ENCODE measurements around the gene NUDT6.

Gene NUDT6, protein sequence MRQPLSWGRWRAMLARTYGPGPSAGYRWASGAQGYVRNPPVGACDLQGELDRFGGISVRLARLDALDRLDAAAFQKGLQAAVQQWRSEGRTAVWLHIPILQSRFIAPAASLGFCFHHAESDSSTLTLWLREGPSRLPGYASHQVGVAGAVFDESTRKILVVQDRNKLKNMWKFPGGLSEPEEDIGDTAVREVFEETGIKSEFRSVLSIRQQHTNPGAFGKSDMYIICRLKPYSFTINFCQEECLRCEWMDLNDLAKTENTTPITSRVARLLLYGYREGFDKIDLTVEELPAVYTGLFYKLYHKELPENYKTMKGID

DNA sequence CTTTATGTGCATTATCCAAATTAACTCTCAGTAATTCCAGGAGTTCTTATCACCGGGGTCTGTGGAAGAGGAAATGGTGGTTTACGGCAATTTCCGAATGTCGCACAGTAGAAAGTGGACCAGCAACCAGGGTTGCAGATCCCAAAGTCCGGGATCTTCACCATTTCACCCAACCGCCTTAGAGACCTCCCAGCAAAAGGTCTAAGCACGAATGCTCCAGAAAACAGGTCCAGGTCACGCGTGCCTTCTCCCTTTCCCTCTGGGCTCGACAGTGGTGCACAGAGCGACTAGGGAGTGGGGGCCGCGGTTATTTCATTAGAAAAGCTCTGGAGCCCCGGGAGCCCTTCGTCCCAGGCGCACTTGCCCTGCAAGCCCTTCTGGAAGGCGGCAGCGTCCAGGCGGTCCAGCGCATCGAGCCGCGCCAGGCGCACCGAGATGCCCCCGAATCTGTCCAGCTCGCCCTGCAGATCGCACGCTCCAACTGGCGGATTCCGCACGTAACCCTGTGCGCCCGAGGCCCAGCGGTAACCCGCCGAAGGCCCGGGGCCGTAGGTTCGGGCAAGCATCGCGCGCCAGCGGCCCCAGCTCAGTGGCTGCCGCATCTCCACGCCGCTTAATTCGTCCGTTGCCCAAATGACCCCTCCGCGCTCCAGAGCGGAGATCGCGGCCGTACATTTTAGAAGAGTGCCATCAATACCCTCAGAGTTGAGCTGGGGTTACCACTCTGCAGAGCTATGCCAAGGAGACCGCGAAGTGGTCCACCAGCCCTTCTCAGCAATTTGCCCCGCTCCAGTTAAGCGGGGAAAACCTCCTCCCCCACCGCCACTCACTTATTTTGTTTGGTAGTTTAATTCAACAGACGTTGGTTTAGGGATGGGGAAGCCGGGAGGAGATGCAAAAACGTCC, at the start of gene NUDT6:
NUDT6 (minus strand) TSS at position 627 of the 906 bp plus-strand sequence; CDS start at position 602, 25 bp downstream.
- Histone ChIP-seq H3K27ac (ENCODE audit: low read depth, low read length) (peak within 1 kb of the TSS; percentile 60), H3K36me3 (ENCODE audit: insufficient read depth, low read length) (no peaks in the 10 kb centered on the region), H3K79me2 (ENCODE audit: control insufficient read depth, insufficient read depth, low read length, unreplicated experiment) (peaks cover 56% of the 10 kb centered on the region), H2AFZ (ENCODE audit: low read length, unreplicated experiment) (peak within 1 kb of the TSS; percentile 97), H3K4me1 (ENCODE audit: control insufficient read depth, insufficient read depth, low read length, unreplicated experiment) (peaks cover 32% of the 10 kb centered on the region), H3K4me3 (ENCODE audit: low read depth, low read length) (peak within 1 kb of the TSS; percentile 96), H3K27me3 (ENCODE audit: insufficient read depth, low read length) (no peaks in the 10 kb centered on the region)

DNA sequence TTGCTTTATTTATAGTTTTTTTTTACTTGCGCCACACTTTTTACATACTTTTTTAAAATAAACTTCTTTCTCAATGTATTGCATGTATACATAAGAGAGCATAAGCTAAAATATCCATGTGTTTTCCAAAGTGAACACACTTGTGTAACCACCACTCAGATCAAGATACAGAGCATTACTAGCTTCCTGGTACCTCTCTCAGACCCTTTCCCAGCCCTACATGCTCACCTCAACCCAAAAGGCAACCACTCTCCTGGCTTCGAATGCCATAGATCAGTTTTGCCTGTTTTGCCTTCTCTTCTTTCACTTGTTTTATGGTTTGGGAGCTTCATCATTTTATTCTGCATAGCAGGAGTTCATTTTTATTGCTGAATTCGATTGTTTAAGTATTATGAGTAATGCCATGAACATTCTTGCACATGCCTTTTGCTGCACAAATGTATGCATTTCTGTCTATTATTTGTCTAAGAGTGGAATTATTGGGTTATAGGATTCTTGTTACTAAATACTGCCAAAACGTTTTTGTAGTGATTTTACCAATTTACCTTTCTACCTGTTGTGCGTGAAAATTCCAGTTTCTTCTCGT, 45.9 kb upstream of the NUDT6 start:
- Histone ChIP-seq H3K79me2 (ENCODE audit: control insufficient read depth, insufficient read depth, low read length, unreplicated experiment) (no peaks in the 10 kb centered on the region), H2AFZ (ENCODE audit: low read length, unreplicated experiment) (no peak overlapping the region), H3K36me3 (ENCODE audit: insufficient read depth, low read length) (peaks cover 6% of the 10 kb centered on the region), H3K4me1 (ENCODE audit: control insufficient read depth, insufficient read depth, low read length, unreplicated experiment) (peaks cover 9% of the 10 kb centered on the region), H3K27me3 (ENCODE audit: insufficient read depth, low read length) (no peaks in the 10 kb centered on the region), H3K4me3 (ENCODE audit: low read depth, low read length) (peak overlapping the region; percentile 11; the same call in 1 of the 2 replicates), H3K27ac (ENCODE audit: low read depth, low read length) (no peak overlapping the region)

DNA sequence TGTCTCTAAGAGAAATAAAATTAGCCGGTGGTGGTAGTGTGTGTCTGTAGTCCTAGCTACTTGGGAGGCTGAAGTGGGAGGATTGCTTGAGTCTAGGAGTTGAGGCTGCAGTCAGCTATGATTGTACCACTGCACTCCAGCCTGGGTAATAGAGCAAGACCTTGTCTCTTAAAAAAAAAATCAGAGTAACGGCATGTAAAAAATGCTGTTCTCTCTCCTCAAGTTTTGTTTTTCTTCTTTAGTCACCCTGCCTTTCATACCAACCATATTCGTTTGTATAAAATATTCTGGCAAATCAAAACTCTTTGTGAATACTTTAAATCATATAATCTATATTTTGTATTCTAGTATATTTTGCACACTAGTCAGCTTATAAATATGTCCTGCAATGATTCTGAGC, 44.8 kb upstream of the NUDT6 start:
- Histone ChIP-seq H2AFZ (ENCODE audit: low read length, unreplicated experiment) (no peak overlapping the region), H3K79me2 (ENCODE audit: control insufficient read depth, insufficient read depth, low read length, unreplicated experiment) (no peaks in the 10 kb centered on the region), H3K27ac (ENCODE audit: low read depth, low read length) (no peak overlapping the region), H3K4me1 (ENCODE audit: control insufficient read depth, insufficient read depth, low read length, unreplicated experiment) (peaks cover 9% of the 10 kb centered on the region), H3K4me3 (ENCODE audit: low read depth, low read length) (no peak overlapping the region), H3K27me3 (ENCODE audit: insufficient read depth, low read length) (no peaks in the 10 kb centered on the region), H3K36me3 (ENCODE audit: insufficient read depth, low read length) (peaks cover 6% of the 10 kb centered on the region)

DNA sequence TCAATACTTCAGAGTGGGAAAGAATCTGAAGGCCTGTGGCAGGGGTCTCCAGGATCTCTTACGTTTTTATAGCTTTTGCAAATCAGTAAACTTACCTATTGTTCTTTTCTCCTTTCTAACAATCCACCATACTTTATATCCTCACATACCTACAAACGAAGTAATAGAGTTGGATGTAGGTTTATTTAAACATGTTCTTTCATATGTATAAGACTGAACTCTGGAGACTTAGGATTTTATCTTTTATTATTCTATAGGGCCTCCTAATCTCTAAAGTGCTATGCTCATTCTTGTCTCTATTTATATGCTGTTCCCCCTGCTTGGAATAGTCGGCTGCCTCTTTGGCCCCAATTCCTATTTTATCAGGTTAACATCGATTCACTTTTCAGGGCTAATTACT, 43.8 kb upstream of the NUDT6 start:
- peaks cover 6% of the 10 kb centered on the region for H3K36me3 ChIP-seq (ENCODE audit: insufficient read depth, low read length)
- H3K79me2 ChIP-seq (ENCODE audit: control insufficient read depth, insufficient read depth, low read length, unreplicated experiment) = no peaks in the 10 kb centered on the region
- H3K27me3 ChIP-seq (ENCODE audit: insufficient read depth, low read length) = no peaks in the 10 kb centered on the region
- no peak overlapping the region for H2AFZ ChIP-seq (ENCODE audit: low read length, unreplicated experiment)
- H3K27ac ChIP-seq (ENCODE audit: low read depth, low read length) = no peak overlapping the region
- no peak overlapping the region for H3K4me3 ChIP-seq (ENCODE audit: low read depth, low read length)
- peaks cover 9% of the 10 kb centered on the region for H3K4me1 ChIP-seq (ENCODE audit: control insufficient read depth, insufficient read depth, low read length, unreplicated experiment)

DNA sequence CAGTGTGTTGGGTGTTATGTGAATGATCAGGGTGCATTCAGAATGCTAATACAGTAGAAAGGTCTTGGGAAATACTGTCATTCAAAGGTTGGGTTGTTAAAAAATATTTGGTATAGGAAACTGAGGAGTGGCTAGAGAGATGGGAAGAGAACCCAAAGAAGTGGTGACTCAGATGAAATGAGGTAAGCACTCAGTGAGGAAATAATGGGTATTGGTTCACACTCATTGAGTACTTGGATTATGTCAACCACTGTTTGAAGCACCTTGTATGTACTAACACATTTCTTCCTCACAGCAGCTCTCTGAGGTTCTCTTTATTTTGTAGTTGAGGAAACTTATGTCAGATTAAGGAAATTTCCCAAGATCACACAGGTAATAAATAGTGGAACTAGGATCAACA, 40.8 kb upstream of the NUDT6 start:
- no peaks in the 10 kb centered on the region for H3K79me2 ChIP-seq (ENCODE audit: control insufficient read depth, insufficient read depth, low read length, unreplicated experiment)
- H3K27me3 ChIP-seq (ENCODE audit: insufficient read depth, low read length) = no peaks in the 10 kb centered on the region
- no peaks in the 10 kb centered on the region; the same call in 1 of the 2 replicates for H3K36me3 ChIP-seq (ENCODE audit: insufficient read depth, low read length)
- no peak overlapping the region for H3K4me3 ChIP-seq (ENCODE audit: low read depth, low read length)
- H2AFZ ChIP-seq (ENCODE audit: low read length, unreplicated experiment) = no peak overlapping the region
- no peak overlapping the region for H3K27ac ChIP-seq (ENCODE audit: low read depth, low read length)
- peaks cover 3% of the 10 kb centered on the region for H3K4me1 ChIP-seq (ENCODE audit: control insufficient read depth, insufficient read depth, low read length, unreplicated experiment)

DNA sequence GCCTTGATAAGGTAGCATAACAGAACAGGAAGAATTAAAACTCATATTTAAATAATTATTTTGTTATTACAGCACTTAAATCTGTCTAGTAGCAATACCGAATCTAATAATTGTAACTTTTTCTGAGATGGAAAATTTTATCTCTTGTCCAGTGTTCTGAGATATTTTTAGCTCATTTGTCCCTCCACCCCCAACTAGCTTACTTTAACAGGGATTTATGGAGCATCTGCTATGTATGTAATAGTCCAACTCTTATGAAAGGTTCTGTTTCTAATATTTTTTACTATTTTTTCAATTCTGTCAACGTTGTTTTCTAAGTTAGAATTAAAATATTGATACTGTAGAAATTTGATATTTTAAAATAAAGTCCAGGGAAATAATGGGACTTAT, 38.2 kb upstream of the NUDT6 start:
- Histone ChIP-seq H3K27ac (ENCODE audit: low read depth, low read length) (no peak overlapping the region), H3K27me3 (ENCODE audit: insufficient read depth, low read length) (no peaks in the 10 kb centered on the region), H3K4me1 (ENCODE audit: control insufficient read depth, insufficient read depth, low read length, unreplicated experiment) (no peaks in the 10 kb centered on the region), H3K36me3 (ENCODE audit: insufficient read depth, low read length) (no peaks in the 10 kb centered on the region), H3K4me3 (ENCODE audit: low read depth, low read length) (no peak overlapping the region), H2AFZ (ENCODE audit: low read length, unreplicated experiment) (no peak overlapping the region), H3K79me2 (ENCODE audit: control insufficient read depth, insufficient read depth, low read length, unreplicated experiment) (no peaks in the 10 kb centered on the region)

DNA sequence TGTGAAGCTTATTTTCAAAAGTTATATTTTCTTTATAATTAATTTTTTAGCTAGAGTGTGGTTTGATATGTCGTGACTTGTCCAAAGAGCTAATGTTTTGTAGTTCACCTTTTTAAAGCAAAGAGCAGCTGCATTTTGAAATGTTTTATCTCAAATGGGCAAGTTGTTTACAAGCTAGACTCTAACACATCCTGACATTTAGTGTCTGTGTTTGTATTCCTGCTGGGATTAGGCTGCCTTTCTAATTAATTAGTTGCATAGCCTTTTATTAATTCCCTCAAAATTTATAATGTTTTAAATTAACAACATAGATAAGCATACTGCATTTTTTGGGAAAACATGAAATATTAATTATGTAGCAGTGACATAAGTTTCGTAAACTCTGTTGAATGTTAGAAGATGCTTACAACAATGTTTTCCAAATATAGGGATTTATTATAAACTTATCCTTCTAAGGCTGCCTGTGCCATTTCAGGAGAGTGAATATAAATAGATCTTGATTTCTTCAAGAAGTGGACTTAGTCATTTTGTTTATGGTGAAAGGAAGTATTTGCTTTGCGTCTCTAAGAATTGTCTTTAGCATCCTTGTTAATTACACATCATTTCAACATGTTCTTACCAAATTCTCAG, 37.7 kb upstream of the NUDT6 start:
- Histone ChIP-seq H3K4me3 (ENCODE audit: low read depth, low read length) (no peak overlapping the region), H3K27me3 (ENCODE audit: insufficient read depth, low read length) (no peaks in the 10 kb centered on the region), H3K4me1 (ENCODE audit: control insufficient read depth, insufficient read depth, low read length, unreplicated experiment) (no peaks in the 10 kb centered on the region), H3K36me3 (ENCODE audit: insufficient read depth, low read length) (peaks cover under 1% of the 10 kb centered on the region; the same call in 1 of the 2 replicates), H2AFZ (ENCODE audit: low read length, unreplicated experiment) (no peak overlapping the region), H3K79me2 (ENCODE audit: control insufficient read depth, insufficient read depth, low read length, unreplicated experiment) (no peaks in the 10 kb centered on the region), H3K27ac (ENCODE audit: low read depth, low read length) (no peak overlapping the region)

DNA sequence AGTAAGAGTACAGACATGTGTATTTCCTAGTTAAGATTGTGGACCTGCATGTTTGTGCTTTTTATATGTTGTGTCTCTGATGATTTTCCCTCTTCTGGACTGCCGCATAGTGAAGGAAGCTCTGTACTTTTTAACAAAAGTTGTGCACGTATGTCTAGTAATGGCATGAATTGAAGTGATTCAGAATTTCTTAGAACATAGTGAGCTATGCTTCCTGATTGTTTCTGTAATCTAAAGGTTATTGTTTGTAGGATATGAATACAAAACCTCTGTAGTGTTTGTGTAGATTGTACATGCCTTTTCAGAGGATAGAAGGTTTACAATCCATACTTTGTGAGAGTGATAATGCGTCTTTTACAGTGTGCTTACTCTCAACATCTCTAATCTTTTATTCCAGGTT, 37.0 kb upstream of the NUDT6 start:
- Histone ChIP-seq H3K79me2 (ENCODE audit: control insufficient read depth, insufficient read depth, low read length, unreplicated experiment) (no peaks in the 10 kb centered on the region), H3K36me3 (ENCODE audit: insufficient read depth, low read length) (peaks cover 4% of the 10 kb centered on the region; the same call in 1 of the 2 replicates), H3K27me3 (ENCODE audit: insufficient read depth, low read length) (no peaks in the 10 kb centered on the region), H3K4me3 (ENCODE audit: low read depth, low read length) (no peak overlapping the region), H3K27ac (ENCODE audit: low read depth, low read length) (no peak overlapping the region), H3K4me1 (ENCODE audit: control insufficient read depth, insufficient read depth, low read length, unreplicated experiment) (no peaks in the 10 kb centered on the region), H2AFZ (ENCODE audit: low read length, unreplicated experiment) (no peak overlapping the region)

DNA sequence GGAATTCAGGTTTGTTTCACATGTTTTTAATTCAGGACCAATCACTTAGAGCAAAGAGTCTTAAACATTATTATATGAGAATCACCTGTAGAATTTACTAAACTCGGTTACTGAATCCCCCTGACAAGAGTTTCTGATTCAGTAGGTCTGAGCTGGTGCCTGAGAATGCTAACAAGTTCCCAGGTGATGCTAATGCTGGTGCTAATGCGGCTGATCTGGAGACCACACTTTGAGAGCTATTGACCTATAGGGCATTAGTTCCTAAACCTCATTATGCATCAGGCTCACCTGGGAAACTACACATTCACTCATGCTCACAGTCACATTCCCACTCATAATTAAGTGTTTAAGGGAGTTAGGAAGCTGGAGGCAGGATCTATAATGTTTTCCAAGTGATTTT, 36.1 kb upstream of the NUDT6 start:
- Histone ChIP-seq H3K4me1 (ENCODE audit: control insufficient read depth, insufficient read depth, low read length, unreplicated experiment) (no peaks in the 10 kb centered on the region), H3K36me3 (ENCODE audit: insufficient read depth, low read length) (peaks cover 4% of the 10 kb centered on the region; the same call in 1 of the 2 replicates), H3K27ac (ENCODE audit: low read depth, low read length) (no peak overlapping the region), H2AFZ (ENCODE audit: low read length, unreplicated experiment) (no peak overlapping the region), H3K4me3 (ENCODE audit: low read depth, low read length) (no peak overlapping the region), H3K27me3 (ENCODE audit: insufficient read depth, low read length) (no peaks in the 10 kb centered on the region), H3K79me2 (ENCODE audit: control insufficient read depth, insufficient read depth, low read length, unreplicated experiment) (no peaks in the 10 kb centered on the region)

DNA sequence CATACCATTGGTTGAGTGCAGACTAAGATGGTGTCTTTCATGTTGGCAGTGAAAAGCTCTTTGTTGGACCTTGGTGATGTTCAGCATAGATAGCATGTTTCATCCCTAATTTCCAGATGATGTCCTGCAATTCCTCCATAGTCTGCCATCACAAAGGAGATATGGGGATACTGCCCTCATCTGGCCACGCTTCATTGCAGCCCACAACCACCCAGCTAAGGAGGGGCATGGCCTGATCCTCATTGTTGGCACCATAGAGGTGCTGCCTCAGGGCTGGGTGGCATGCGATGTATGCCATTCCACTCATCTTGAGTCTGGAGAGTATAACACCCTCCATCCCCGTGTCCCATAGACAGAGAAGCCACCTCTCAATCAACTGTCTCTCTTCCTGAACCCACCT, 31.5 kb upstream of the NUDT6 start:
- Histone ChIP-seq H3K27me3 (ENCODE audit: insufficient read depth, low read length) (no peaks in the 10 kb centered on the region), H3K79me2 (ENCODE audit: control insufficient read depth, insufficient read depth, low read length, unreplicated experiment) (no peaks in the 10 kb centered on the region), H3K36me3 (ENCODE audit: insufficient read depth, low read length) (peaks cover 34% of the 10 kb centered on the region; the same call in 1 of the 2 replicates)

More for the DNA sequence above, 31.5 kb upstream of the NUDT6 start:
- H2AFZ ChIP-seq (ENCODE audit: low read length, unreplicated experiment) = no peak overlapping the region
- no peaks in the 10 kb centered on the region for H3K4me1 ChIP-seq (ENCODE audit: control insufficient read depth, insufficient read depth, low read length, unreplicated experiment)
- H3K27ac ChIP-seq (ENCODE audit: low read depth, low read length) = no peak overlapping the region
- no peak overlapping the region for H3K4me3 ChIP-seq (ENCODE audit: low read depth, low read length)
